ENCODE data around the gene LRRC3C.

The LRRC3C gene

DNA sequence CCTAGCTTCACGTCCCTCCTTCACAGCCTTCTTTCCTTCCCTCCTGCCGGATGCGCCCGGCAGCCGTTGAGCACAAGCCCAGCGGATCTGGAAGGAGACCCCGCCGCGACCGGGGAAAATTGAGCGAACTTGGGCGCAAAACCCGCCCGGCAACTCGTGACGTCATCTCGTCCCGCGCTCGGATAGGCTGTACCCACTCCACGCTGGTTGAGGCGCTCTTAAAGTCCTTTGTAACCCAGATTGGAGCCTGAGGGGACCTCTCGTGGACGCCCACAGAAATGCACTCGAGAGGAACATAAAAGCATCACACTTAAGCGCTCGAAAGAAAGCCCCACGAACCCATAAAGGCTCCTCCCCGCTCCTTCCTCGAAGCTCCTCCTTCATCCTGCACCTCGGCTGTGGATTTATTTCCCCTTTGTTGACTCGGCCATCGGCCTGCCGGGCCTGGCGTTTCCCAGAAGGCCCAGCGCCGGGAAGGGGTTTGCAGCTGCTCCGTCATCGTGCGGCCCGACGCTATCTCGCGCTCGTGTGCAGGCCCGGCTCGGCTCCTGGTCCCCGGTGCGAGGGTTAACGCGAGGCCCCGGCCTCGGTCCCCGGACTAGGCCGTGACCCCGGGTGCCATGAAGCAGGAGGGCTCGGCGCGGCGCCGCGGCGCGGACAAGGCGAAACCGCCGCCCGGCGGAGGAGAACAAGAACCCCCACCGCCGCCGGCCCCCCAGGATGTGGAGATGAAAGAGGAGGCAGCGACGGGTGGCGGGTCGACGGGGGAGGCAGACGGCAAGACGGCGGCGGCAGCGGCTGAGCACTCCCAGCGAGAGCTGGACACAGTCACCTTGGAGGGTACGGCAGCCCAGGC, 53.0 kb downstream of the LRRC3C start, which contains the start of gene PSMD3:
Gene PSMD3, plus strand, starts transcription at position 457 of the 856 bp plus-strand sequence. Its CDS starts 164 bp downstream, at position 621.
- peak; percentile 85 for DNase-seq

DNA sequence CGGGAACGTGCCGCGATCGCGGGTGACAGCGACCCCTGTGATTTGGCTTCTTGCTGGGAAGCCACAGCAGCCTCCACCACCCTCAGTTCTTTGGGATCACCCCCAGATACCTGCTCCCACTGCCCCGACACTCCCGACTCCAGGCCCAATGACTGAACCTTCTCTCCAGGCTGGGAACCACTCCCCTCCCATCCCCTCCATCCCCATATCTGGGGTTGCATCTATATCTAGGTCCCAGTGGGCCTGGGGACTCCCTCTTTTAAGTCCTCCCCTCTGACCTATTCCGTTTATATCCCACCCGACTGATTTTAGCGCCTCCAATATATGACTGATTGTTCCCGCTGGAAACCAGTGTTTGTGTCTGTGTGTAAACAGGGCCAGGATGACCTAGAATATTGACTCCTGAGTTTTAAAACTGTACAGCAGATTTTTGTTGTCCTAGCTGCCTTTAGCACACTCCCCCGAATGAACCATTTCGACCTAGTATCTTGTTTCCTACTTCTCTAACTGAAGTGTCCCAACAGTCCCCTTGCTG, 53.7 kb downstream of the LRRC3C start:
- no peak for DNase-seq

DNA sequence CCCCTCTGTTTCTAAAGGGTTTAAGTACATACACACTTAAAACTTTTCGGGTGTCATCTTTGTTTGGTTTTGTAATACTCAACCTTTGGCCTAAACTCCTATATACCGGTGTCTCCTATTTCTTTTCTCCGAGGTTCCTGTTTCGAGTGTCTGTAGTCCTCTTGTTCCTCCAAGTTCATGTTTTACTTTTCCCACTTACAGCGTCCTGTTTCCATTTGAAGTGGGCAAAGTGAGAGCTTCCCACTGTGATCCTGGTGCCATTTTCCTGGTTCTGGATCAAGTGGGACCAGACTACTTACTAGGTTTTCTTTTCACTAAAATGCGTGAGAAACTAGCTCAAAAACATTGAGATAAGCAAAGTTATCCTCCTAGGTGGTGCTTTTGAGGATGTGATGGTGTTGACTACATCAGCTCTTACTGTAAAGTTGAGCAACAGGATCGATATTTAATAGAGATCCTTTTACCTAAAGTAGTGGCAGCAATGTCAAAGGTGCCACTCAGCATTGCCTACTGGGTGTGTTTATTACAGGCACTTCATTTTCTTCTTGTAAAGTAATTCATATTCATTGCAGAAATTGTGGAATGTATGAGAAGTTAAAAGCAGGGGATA, 54.3 kb downstream of the LRRC3C start:
- no peak for DNase-seq

DNA sequence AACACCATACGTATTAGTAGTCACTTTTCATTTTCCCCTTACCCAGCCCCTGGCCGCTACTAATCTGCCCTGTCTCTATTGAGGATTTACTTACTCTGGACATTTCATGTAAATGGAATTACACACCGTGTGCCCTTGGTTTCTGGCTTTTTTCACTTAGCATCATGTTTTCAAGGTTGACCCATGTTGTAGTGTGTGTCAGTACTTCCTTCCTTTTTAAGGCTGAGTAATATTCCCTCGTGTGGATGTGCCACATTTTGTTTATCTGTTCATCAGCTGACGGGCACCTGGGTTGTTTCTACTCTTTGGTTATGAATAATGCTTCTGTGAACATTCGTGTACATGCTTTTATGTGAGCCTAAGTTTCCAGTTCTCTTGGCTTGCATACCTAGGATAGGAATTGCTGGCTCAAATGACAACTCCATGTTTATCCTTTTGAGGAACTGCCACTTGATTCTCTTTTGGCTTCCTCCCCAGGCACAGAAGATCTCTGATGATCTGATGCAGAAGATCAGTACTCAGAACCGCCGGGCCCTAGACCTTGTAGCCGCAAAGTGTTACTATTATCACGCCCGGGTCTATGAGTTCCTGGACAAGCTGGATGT, 60.8 kb downstream of the LRRC3C start:
- DNase-seq = no peak

DNA sequence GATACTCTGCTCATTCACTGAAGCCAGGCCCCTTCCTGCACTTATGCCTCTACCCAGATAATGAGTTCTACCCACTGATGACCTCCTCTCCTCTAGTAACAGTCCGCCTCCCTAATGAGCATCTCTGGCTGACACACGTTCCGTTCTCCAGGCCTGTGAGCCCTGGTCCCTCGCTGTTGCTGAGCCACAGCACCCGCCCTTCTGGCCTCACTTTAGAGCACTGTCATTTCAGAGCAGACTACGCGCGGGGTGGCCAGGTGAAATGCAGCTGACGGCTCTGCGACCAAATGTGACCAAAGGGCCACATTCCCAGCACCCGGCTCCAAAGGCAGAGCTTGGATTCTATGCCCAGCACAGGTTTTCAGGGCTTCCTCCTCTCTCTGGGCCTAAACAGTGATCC, 66.9 kb downstream of the LRRC3C start:
- DNase-seq = no peak

Measured in activated gamma-delta T cell (primary cell).